Mammary epithelial cell (primary cell): ENCODE data around the gene TOM1L2.

Experiments used
- EZH2 ChIP-seq: IDR thresholded peaks from 2 replicates; pipeline ENCODE4 v1.6.1; 2012; ENCODE audit warnings: low read length, inconsistent platforms, borderline replicate concordance
- TF ChIP-seq, protein P1 (sequence below), 2 donors: IDR thresholded peaks in 1 of 2; conservative IDR thresholded peaks in 1 of 2; 2 replicates each; pipeline ENCODE4 v1.5.1; 2011 to 2012; ENCODE audit warnings: inconsistent platforms in 2 of 2, low read length in 2 of 2, mild to moderate bottlenecking in 2 of 2, control low read depth in 1 of 2, low read depth in 1 of 2; ENCODE audit not compliant: insufficient read depth in 1 of 2; ENCODE audit errors: extremely low read depth in 1 of 2

DNA sequence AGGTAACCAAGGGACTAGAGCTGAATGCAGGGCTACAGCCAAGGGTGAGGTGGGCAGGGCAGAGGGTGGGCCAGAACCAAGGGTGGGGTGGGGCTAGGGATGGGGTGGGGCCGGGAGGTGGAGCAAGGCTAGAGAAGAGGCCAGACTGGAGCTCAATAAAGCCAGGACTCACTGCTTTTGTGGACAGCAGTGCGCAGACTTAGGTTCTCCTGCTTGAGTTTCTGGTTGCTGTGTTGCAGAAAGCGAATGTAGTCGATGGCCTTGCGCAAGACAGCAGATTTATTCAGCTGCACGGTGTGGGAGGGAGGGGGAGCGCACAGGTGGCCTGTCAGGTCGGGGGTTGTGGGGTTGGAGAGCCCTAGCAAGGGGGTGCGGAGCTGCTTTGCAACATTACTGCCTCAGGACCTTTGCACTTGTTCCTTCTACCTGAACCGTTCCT is 154.1 kb downstream of the TOM1L2 start:
- TF ChIP-seq, protein P1, sequence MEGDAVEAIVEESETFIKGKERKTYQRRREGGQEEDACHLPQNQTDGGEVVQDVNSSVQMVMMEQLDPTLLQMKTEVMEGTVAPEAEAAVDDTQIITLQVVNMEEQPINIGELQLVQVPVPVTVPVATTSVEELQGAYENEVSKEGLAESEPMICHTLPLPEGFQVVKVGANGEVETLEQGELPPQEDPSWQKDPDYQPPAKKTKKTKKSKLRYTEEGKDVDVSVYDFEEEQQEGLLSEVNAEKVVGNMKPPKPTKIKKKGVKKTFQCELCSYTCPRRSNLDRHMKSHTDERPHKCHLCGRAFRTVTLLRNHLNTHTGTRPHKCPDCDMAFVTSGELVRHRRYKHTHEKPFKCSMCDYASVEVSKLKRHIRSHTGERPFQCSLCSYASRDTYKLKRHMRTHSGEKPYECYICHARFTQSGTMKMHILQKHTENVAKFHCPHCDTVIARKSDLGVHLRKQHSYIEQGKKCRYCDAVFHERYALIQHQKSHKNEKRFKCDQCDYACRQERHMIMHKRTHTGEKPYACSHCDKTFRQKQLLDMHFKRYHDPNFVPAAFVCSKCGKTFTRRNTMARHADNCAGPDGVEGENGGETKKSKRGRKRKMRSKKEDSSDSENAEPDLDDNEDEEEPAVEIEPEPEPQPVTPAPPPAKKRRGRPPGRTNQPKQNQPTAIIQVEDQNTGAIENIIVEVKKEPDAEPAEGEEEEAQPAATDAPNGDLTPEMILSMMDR (conservative IDR thresholded peaks at IDR 0.05 in 1 of 2, IDR thresholded peaks at IDR 0.05 in 1 of 2; ENCODE audit: extremely low read depth in 1 of 2, insufficient read depth in 1 of 2, low read depth in 1 of 2, low read length in 2 of 2) = no peak
- TF ChIP-seq EZH2 = no peak
